GM12874 (cell line): ENCODE data around the gene HID1.

Experiments
- TF ChIP-seq, protein P1 (sequence below): IDR thresholded peaks from 2 replicates; pipeline ENCODE4 v1.5.1; 2011; ENCODE audit warnings: low read depth, mild to moderate bottlenecking, control low read depth, low read length, moderate library complexity; ENCODE audit not compliant: insufficient read depth

Gene HID1

DNA sequence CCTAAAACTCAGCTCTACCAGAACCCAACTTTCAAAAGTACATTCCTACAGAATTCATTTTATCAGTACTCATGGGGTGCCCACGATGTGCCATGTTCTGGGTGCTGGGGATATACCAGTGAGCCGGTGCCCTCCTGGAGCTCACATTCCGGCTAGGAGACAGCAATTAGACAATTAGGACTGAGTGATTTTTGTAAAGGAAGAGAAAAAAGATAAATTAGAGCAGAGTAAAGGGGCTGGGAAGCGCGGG is 39.5 kb upstream of the HID1 start:
- TF ChIP-seq, protein P1, sequence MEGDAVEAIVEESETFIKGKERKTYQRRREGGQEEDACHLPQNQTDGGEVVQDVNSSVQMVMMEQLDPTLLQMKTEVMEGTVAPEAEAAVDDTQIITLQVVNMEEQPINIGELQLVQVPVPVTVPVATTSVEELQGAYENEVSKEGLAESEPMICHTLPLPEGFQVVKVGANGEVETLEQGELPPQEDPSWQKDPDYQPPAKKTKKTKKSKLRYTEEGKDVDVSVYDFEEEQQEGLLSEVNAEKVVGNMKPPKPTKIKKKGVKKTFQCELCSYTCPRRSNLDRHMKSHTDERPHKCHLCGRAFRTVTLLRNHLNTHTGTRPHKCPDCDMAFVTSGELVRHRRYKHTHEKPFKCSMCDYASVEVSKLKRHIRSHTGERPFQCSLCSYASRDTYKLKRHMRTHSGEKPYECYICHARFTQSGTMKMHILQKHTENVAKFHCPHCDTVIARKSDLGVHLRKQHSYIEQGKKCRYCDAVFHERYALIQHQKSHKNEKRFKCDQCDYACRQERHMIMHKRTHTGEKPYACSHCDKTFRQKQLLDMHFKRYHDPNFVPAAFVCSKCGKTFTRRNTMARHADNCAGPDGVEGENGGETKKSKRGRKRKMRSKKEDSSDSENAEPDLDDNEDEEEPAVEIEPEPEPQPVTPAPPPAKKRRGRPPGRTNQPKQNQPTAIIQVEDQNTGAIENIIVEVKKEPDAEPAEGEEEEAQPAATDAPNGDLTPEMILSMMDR = no peak

DNA sequence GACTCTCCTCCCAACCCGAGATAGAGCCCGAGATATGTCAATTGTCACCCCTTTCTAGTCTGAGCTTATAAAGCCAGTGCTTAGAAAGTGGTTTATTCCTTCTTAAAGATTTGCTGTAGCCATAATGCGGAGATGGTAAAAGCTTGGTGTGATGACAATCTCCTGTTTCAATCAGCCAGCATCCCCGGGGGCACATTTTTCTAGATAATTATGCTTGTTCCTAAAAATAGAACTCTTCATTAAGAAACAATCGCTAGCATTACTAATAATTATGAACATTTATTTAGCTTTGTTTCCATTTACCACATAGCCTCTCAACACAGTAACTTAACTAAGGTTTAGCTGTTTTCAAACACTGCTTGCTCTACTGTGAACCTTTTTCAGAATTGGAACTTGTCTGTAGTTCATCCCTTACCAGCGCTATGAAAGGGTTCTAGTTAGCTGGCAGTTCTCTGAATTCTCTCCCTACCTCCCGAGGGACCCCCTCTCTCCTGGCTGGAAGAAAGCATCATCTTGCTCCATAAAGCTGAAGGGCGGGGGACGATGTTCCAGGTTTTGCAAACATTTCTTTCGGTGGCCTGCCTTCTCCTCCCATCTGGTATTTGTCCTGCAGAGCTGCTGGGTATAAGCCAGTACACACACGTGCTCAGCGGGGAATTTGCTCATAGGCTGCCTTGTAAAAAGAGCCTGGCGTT is 39.0 kb upstream of the HID1 start:
- TF ChIP-seq, protein P1 = no peak

DNA sequence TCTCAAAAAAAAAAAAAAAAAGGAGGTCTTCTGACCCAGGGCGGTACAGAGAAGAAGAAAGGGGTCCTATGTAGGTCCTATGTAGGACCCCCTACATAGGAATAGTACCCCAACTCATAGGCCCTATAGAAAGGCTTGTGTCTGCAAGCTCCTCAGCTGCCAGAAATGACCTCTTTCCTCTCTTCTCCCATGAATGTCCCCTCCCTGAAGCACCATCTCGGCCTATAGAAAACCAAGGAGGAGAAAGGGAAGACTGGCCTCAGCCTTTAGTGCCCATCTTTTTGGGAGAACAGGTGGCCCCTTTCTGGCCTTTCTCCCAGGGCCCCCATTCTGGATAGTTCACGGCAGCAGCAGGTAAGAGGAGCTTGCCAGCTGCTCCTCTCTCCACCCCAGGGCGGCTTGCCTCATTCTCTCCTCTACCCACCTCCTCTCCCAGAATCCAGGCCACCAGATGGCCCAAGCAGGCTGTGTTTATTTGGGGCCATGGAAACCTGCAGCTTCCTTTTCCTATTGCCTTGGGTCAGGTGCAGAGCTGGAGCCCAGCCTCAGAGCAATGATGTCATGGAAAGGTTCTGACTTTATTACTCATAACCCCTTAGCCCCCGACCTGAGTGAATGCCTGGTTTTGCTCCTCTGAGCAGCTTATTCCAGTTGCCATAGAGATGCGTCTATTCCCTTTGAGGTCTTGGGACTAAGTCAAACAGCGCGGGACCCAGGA is 38.3 kb upstream of the HID1 start:
- TF ChIP-seq, protein P1 = no peak

DNA sequence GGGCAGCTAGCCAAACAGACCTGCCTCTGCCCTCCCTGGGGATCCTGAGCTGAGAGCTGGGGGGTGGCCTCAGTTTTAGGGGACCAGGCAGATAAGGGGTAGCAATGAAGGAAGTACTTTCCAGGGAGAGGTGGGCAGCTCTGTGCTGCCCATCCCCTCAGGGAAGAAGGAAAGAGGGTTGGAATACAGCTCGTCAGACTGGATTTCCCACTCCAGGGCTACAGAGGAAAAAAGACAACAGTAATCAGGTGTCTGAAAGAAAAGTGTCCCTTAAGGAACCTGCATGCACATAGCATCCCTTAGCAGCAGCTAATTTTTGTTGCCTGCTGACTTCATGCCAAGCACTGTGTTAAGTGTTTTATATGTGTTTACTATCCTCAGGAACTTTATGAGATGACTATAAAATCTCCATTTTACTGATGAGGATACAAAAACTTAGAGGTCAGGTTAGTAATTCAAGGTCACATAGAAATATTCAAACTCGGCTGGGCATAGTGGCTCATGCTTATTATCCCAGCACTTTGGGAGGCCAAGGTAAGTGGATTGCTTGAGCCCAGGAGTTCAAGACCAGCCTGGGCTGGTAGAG is 36.7 kb upstream of the HID1 start:
- TF ChIP-seq, protein P1 = no peak

DNA sequence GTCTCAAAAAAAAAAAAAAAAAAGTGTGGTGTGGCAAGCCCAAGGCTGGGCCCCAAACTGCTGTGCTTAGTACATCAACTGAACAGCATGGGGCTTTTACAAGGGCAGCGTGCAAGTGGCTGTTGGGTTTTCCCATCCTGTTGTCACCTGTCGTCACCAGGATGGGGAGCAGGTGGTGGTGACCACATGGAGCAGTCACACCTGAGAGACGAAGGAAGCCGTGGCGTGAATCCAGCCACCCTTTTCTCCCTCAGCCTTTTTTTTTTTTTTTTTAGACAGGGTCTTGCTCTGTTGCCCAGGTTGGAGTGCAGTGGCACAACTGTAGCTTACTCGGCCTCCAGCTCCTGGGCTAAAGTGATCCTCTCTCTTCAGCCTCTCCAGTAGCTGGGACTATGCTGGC is 35.8 kb upstream of the HID1 start:
- TF ChIP-seq, protein P1 = no peak

DNA sequence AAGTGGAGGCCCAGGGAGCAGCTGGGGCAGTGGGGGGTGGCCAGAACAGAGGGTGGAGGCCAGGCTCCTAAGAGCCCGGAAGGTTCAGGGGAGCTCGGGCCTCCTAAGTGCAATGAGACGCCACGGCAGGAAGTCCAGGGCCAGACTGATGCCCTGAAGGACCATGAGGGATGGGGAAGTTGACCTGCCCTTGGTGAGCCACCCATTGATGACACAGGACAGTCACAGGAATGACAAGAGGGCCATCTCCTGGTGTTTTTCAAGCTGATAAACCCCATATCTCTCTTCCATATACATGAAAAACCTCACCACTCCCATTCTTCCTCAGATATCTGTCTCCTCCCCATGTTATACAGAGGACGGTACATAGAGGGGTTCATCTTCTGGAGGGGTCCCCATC is 34.1 kb upstream of the HID1 start:
- TF ChIP-seq, protein P1 = no peak

DNA sequence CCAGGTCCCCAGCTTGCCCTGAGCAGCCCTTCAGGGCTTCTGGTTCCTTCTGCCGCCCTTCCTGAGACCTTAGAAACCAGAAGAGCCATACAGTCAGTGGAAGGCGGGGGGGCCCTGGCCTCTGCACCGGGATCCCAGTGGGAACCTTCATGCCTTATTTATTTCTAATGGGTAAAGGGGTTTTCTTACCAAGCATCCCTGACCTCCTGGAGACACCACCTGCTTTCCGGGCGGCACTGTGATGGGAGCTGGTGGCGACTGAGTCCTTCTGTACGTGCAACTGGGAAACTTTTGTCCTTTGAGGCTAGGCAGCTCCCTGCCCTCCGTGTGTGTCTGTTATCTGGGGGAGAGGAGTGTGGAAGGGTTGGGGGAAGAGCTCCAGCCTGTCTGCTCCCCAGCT is 32.7 kb upstream of the HID1 start:
- TF ChIP-seq, protein P1 = no peak
